COLO668 (cell line): ENCODE measurements around the gene STK32C.

Experiments used
- DNase-seq: peaks from one replicate; lab custom pipeline; 2025; ENCODE audit not compliant: unreplicated experiment; lab: John Stamatoyannopoulos, UW

The STK32C gene

DNA sequence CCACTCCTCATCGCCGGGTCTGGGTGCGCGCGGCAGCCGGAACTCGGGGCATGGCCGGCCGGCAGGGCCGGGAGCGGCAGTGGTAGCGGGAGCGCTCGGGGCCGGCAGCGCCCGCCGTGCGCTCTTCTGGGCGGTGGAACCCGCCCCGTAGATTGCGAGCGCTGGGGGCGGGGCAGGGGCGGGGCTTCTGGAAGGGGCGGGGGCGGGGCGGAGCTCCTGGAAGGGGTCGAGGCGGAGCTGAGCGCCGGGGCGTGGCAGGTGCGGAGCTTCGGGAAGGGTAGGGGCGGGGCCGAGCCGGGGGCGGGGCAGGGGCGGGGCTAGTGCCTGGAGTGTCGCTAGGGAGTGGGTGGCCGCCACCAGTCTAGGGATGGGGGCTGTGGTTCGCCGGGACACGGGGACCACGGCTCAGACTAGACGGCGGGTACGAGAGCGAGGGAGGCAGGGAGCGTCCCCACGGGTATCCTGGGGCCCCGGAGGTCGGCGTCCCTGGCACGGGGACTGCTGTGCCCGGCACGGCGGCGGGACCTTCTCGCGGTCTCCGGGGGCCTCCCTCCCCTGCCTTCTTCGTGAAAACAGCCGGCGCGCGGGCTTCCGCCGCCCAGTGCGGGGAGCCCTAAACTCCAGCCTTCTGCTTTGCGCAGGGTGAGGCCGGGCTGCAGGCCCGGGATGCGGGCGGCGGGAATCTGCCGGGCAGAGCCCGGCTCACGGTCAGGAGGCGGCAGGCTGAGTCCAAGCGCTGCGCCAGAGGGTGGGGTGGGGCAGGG, at the start of gene STK32C:
Gene STK32C, minus strand, starts transcription at position 128 of the 764 bp plus-strand sequence. Its CDS starts 117 bp downstream, at position 11.
- peak; percentile 89 for DNase-seq

DNA sequence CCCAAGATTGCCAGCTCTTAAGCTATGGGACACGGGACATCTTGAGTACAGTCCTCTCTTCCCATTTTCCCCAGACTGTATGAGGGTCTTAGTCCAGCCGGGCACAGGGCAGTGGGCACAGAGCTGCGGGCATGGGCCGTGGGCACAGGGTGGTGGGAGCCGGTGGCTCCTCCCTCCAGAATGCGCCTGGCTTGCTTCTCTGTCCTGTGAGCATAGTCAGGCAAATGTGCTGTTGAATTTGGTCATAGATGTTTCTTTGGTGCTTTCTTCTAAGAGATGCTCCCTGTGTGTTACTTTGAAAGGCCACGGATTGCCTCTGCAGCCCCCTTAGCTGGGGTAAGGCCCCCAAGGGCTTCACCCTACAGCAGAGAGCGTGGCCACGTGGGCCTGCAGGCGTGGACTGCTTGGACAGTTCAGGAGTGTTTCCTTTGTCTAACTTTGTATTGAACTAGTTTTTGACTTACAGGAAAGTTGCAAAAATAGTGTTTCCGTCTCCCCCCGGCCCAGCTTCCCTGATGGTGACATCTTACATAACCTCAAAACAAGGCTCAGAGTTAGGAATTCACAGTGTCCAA, 49.0 kb upstream of the STK32C start:
- no peak for DNase-seq

DNA sequence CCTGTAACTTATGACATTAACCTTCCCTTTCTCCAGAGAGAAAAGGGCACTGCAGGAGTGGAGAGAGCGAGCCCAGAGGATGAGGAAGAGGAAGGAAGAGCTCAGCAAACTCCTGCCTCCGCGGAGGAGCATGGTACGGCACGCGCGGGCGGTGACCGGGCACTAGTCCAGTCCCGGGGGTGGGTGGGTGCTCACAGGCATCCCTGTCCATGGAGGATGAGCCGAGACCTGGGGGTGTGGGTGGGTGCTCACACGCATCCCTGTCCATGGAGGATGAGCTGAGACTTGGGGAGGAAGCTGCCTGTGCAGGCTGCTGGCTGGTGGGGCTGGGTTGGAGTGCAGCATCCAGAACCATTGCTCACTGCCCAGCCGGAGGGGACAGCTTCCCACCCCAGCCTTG, 48.0 kb upstream of the STK32C start:
- DNase-seq, result no peak

DNA sequence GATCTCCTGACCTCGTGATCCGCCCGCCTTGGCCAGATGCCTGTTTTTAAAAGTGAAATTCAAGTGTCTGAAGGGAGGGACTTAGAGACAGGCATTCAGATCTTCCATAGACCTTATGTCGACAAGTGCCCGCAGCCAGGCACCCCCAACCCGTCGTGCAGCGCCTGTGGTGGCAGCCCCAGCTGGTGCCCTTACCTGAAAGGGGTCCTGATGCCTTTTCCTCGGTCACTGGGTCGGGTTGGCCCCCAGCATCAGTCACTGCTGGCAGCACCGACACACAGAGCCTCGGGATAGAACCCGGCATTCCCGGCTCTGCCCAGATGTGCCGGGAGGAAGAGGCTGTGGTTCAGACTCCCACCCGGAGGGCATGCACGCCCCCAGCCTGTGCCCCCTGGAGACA, 47.5 kb upstream of the STK32C start:
- DNase-seq, result no peak

DNA sequence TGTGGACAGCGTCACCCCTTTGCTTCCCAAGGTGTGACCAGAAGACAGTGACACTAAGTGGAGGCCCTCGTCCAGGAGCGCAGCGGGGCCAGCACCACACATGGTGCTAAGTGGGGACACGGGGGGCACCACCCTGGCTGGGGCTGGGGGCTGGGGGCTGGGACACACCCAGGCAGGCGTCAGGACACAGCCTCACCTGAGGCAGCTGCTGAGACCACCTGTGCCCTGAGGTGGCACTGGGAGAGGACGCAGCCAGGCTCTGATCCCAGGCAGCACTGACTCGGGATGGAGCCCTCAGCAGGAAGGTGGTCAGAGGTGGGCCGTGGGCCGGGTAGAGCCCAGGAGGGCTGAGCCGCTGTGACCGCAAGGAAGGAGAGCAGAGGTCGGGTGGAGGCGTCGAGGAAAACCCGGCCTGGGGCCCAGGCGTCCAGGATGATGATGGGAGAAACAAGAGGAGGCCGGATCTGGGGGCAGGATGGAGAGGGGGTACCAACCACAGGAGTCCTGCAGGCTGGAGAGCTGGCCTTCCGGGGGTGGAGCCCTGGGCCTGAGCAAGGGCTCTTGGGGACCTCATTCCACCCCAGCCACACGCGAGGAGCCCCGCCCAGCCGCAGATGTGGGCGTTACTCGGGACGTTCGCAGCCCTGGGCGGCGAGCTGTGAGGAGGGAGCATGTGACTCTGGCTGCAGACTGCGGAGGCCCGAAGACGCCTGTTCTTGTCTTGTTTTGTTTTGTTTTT, 46.8 kb upstream of the STK32C start:
- no peak for DNase-seq

DNA sequence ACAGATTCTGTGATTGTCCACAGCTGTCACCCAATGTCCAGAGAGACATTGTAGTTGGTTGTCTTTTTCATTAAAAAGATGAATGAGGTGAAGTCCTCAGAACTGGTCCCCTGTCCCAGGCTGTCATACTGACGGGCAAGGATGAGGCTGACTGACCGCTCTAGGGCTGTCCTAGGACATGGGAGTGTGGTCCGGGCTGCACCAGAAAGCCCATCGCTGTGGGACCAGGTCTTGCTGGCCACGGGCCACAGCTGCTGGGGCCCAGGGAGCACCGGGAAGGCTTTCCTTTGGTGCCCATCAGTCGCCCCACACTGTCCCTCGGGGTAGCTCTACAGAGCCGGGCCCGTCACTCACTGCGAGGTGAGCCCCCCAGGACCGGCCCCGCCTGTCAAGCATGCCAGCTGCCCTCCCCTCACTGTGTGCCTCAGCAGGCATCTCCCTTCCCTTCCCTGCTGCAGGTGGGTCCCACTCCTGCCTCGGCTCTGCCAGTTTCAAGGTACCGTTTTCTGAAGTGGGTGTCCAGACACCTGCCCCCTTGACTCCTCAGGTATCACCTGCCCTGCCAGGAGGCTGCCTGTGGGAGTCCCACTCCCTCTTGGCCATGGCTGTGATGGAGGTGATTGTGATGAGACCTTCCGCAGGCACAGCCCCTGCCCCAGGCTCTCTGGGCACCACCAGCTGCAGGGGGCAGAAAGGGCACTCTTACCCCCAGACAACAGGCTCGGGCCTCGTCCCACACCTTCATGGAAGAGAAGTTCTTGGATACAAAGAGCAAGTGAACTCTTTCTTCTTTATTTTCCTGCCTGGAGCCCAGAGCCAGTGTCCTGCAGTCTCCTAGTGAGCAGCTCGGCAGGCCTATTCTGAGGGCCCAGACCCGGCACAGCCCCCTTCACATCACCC, 46.0 kb upstream of the STK32C start:
- DNase-seq, result peak; percentile 8

DNA sequence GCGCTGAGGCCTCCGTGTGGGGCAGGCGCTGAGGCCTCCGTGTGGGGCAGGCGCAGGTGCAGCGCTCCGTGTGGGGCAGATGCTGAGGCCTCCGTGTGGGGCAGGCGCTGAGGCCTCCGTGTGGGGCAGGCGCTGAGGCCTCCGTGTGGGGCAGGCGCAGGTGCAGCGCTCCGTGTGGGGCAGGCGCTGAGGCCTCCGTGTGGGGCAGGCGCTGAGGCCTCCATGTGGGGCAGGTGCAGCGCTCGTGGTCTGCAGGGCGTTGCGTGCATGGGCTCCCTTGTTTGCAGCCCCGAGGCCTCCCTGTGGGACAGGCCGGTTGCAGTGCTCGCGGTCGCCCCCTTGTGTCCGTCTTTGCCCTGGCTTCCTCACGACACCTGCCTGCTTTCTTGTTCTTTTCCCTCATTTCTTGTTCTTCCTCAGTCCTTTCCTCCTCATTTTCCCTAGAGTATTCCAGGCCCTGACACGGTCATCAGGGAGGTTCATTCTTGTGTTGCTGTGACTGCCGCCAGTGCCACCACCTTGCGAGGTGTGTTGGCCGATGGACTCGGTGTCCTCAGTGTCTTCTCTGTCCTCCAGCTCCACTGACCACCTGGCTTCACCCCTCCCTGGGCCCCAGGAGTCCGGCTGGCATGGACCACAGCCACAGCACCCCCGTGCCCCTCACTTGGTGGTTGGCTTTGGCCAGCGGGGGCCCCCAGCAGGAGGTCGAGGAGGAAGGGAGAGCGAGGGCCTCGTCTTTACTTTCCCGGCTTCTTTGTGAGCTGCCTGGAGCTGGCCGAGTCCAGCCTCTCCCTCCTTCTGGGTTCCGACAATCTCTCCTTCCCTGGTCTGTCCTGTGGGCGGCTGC, 44.9 kb upstream of the STK32C start:
- DNase-seq, result peak; percentile 79

DNA sequence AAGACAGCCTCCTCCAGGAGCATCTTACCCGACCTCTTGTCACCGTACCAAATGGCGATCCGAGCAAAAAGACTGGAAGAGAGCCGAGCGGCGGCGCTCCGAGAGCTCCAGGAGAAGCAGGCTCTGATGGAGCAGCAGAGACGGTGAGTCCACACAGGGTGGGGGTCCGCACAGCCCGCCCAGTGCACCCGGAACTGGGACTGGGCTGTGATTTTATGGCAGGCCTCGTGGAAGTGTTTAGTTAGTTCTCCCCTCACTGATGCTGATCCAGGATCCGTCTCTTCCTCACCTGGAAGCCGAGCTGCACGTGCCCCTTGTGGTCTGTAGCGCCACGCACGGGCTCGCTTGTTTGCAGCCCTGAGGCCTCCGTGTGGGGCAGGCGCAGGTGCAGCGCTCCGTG, 43.9 kb upstream of the STK32C start:
- peak; percentile 80 for DNase-seq

DNA sequence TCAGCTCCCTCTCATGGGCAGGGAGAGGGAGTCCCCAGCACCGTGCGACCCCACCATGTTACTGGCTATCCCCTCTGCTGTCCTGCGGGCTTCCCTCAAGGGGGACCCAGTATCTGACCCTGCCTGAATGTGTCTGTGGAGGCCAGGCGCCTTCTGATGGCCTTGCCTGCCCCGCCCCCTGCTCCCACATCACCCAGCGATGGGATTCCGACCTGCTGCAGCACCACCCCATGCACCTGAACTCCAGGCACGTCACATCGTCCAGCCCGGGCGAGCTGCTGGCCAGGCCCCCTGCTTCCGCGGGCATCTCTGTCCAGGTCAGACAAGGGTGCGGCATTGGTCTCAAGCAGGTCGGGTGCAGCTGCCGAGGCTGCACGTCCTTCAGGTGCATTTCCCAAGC, 43.2 kb upstream of the STK32C start:
- no peak for DNase-seq

DNA sequence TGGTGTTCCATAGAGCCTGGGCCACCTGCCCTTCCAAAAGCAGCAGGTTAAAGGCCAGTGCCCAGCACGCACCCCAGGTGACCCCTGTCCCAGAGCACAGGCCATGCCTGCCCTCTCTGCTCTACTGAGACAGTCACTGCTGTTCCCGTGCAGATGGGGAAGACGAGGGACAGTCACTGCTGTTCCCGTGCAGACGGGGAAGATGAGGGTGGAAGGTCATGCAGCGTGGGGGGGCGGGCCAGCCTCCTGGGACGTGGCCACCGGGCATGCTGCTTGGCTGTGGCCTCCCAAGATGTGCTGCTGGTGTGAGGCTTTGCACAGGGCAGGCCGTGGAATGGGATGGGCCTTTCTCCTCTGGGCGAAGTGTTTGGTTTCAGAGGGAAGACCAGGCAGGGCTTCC, 42.6 kb upstream of the STK32C start:
- no peak for DNase-seq

DNA sequence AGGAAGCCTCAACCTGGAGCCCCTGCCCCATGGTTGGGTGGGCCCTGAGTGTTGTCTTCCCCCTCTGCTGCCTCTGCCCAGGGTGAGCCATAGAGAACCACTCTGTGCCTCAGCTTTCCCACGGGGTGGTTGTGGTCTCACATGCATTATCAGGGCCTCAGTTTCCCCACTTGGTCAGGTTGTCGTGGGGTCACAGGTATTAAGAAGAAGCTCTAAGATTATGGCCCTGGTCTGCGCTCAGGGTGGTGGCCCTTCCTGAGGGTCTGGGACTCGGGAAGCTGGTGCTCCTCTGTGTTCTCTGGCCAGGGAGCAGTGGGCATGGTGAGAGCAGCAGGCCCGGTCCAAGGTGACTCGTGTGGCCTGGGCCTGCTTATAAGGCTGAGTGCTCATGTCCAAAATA, 42.0 kb upstream of the STK32C start:
- no peak for DNase-seq

DNA sequence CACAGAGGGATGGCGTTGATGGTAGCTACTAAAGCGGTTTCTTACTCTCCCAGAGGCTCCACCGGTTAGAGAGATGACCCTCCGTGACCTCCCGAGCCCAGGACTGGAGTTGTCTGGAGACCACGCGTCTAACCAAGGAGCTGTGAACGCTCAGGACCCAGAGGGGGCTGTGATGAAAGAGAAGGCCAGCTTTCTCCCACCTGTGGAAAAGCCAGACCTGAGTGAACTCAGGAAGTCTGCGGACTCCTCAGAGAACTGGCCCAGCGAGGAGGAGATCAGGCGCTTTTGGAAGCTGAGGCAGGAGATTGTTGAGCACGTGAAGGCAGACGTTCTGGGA, 40.1 kb upstream of the STK32C start:
- no peak for DNase-seq

DNA sequence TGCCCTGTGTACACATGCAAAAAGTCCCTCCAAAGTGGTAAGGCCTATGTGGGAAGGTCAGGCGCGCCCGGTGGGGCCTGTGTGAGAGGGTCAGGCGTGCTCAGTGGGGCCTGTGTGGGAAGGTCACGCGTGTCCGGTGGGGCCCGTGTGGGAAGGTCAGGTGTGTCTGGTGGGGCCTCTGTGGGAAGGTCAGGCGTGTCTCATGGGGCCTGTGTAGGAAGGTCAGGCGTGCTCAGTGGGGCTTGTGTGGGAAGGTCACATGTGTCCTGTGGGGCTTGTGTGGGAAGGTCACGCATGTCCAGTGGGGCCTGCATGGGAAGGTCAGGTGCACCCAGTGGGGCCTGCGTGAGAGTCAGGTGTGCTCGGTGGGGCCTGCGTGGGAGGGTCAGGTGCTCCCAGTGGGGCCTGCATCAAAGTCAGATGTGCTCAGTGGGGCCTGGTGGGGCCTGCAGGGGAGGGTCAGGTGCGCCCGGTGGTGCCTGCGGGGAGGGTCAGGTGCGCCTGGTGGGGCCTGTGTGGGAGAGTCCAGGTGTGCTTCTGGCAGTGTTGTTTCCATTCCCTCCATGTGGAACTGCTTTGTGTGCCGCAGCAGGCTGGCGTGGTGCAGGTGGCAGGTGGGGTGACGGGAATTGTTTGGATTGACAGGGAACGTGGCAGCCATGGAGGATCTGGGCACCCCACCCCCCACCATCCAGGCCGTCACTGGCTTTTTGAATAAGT, 39.6 kb upstream of the STK32C start:
- DNase-seq, result peak; percentile 67

DNA sequence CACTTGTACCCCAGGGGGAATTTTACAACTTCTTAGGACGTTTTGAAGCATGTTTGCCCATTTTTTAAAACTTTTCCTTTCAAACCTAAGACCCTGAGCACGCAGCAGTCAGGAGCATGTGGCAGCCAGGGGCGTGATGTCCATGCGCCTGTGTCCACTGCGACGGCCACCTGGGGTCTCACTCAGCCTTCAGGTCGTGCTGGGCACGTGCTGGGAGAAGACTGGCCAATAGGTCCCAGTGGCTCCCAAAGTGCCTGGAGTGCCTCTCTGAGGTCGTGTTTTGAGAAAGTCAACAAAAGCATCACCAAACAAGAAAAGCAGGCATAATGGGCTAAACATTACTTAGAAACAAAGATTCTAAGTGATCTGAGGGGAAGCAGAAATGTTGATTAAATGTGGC, 39.1 kb upstream of the STK32C start:
- no peak for DNase-seq

DNA sequence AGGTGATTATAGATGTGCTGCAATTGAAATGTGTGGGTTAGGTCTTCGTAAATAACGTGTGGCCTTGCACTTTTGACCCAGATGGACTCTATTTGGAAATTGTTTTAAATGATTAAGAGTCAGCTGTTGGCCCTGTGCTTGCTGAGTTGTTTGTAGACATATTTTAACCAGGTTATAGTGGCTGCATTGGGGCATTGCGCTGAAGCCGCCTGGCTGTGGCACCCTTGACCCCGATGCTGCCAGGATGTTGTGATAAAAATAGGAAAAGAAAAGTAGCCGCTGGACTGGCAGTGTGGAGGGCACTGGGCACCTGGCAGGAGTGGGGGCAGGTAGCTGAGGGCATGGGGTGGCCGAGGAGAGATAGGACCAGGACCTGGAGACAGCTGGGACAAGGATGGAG, 37.6 kb upstream of the STK32C start:
- DNase-seq, result no peak

DNA sequence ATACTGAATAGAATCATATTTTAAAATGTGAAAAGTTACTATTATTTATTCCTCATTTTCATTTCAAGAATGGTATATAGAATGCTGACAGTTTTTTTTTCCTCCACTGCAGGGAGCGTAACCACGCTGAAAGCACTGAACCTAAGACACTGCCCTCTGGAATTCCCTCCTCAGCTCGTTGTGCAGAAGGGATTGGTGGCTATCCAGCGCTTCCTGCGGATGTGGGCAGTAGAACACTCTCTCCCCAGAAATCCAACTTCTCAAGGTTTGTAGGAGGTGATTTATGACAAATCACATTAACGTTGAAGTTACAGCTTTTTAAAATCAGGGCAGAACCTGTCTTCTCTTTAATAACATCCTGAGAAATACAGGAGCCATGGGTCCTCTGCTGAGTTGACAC, 36.6 kb upstream of the STK32C start:
- DNase-seq, result no peak

DNA sequence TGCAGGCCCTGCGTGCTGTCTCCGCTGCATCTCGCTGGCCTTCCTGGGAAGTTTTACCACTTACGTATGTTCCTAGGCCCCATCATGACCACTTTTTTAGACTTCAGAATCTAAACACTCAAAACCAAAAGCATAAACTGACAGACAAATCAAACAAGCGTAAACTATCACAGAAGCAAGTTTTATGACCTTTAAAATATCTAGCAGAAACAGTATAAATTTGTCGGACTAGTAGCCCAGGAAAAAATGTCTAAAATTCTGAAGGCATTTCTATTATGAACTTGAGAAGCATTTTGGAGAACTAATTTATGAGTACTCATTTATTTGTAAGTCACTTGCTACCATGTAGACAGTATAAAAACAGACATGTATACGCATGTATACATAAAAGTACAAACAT, 34.8 kb upstream of the STK32C start:
- no peak for DNase-seq

DNA sequence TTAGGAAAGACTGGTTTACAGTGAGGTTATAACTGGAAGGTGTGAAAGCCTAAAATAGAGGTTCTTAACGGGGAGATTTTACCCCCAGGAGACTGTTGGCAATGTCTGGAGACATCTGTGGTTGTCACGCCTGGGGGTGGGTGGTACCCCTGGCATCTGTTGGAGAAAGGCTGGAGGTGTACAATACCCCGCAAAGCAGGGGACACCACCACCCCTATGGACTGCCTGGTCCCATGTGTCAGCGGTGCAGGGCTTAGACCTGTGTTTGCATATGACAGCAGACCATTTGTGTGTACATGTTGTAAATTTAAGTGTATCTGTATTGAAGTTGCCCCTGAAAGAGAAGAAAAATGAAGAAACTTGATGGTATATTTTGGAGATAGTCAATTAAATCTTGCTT, 34.0 kb upstream of the STK32C start:
- no peak for DNase-seq

DNA sequence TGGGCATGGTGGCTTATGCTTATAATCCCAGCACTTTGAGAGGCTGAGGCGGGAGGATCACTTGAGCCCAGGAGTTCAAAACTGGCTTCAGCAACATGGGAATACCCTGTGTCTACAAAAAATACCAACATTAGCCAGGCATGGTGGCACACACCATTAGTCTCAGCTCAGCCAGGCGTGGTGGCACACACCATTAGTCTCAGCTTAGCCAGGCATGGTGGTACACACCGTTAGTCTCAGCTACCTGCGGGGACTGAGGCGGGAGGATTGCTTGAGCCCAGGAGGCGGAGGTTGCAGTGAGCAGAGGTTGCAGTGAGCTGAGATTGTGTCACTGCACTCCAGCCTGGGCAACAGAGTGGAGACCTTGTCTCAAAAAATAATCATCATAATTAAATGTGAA, 33.3 kb upstream of the STK32C start:
- DNase-seq, result peak; percentile 1

DNA sequence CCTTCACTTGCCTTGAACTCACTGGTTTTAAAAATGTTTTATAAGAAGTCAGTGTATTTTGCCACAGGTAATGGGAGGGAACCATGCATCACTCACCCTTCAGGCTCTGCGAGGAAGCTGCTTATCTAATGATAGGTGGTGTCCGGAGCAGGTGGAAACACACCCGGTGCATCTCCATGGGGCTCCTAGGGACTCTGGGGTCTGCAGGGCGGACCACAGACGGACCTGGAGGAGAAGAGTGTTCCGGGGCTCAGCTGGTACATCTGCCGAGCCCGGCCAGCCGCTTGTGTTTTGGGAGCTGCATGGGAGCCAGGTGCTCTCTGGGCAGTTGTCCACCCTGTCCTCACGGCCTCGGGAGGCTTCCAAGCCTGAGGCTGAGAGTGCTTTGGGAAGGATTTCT, 31.5 kb upstream of the STK32C start:
- no peak for DNase-seq
